BJ (cell line): Measurements from ENCODE around the gene DHRS1. TPM values are rescaled to one million over a fixed set of nuclear protein-coding genes. Genes with fewer than 3 reads are reported as not detected.

Experiments used
- CTCF ChIA-PET: fragments of 350-600 bp; formaldehyde crosslinking; extraction: SDS; loops from one replicate; lab custom pipeline; 2021; ENCODE audit warnings: antibody characterized with exemption, inconsistent platforms; lab: Yijun Ruan, JAX
- POLR2A ChIA-PET: fragments of 300-600 bp; sonication (Branson Sonifier 250); formaldehyde crosslinking; extraction: SDS; loops from one replicate; lab custom pipeline; 2021; ENCODE audit warnings: antibody characterized with exemption; lab: Charles Lee
- DNase-seq: peaks from one replicate; pipeline ENCODE4 v3.0.0-alpha.2; 2011; ENCODE audit warnings: low read depth
- H3K27me3 ChIP-seq: 2 replicates; pipeline ENCODE4 v1.6.0; 2011; ENCODE audit warnings: low read length; ENCODE audit not compliant: control insufficient read depth, insufficient read depth
- H3K36me3 ChIP-seq: 2 replicates; pipeline ENCODE4 v1.5.1; 2011; ENCODE audit warnings: low read length; ENCODE audit not compliant: control insufficient read depth, insufficient read depth
- H3K4me3 ChIP-seq: 2 replicates; pipeline ENCODE4 v1.5.1; 2011; ENCODE audit warnings: low read depth, mild to moderate bottlenecking, control low read depth, low read length
- CTCF ChIP-seq: IDR thresholded peaks from 2 replicates; pipeline ENCODE4 v1.5.1; 2011; ENCODE audit warnings: low read depth, mild to moderate bottlenecking, control low read depth, inconsistent platforms, low read length, moderate library complexity; ENCODE audit not compliant: insufficient read depth
- polyA plus RNA-seq: library from polyadenylated mRNA; depleted of rRNA; stranded (reverse); fragments of >200 nt; gene quantifications from 2 replicates; pipeline ENCODE4 v1.2.3, GENCODE V29; 2011

The DHRS1 gene
- polyA plus RNA-seq, 1 experiment = 57.1 TPM

GRCh38 chr14:24270537-24271133 lies 28.9 kb downstream of the DHRS1 start:
- TF ChIP-seq CTCF = no peak
- Histone ChIP-seq H3K36me3 (peaks cover 18% of the 10 kb centered on the region), H3K4me3 (peak overlapping the region; percentile 91), H3K27me3 (no peaks in the 10 kb centered on the region)
- ChIA-PET POLR2A (no interaction called here), CTCF (interaction anchor here (0.8 to 4.1 kb wide), 13 partner anchors 9 to 38 kb away, joined by 3 to 29 read pairs (median 9); partner anchors contain the start of genes CIDEB, GMPR2, NEDD8 and TGM1)
- DNase-seq = no peak

- H3K36me3 ChIP-seq = peaks cover 20% of the 10 kb centered on the region
- DNase-seq = no peak
- no peak for TF ChIP-seq CTCF
- CTCF ChIA-PET = interaction anchor here (0.9 to 4.1 kb wide), 10 partner anchors 8 to 38 kb away, joined by 3 to 29 read pairs (median 10); partner anchors contain the start of genes CIDEB, GMPR2, NEDD8 and TGM1
- no peaks in the 10 kb centered on the region for H3K27me3 ChIP-seq
- POLR2A ChIA-PET = no interaction called here
- H3K4me3 ChIP-seq = no peak overlapping the region
Observed at GRCh38 chr14:24269910-24270536, 29.6 kb downstream of the DHRS1 start.

GRCh38 chr14:24269368-24269767 lies 30.2 kb downstream of the DHRS1 start:
- ChIA-PET CTCF (interaction anchor here (2.1 to 4.1 kb wide), 5 partner anchors 7 to 28 kb away, joined by 9 to 29 read pairs (median 16); partner anchors contain the start of genes TGM1 and TINF2), POLR2A (no interaction called here)
- TF ChIP-seq CTCF = no peak
- H3K36me3 ChIP-seq = peaks cover 20% of the 10 kb centered on the region
- DNase-seq = no peak
- no peak overlapping the region for H3K4me3 ChIP-seq
- H3K27me3 ChIP-seq = no peaks in the 10 kb centered on the region

GRCh38 chr14:24268225-24268624 lies 31.4 kb downstream of the DHRS1 start:
- Histone ChIP-seq H3K4me3 (no peak overlapping the region), H3K27me3 (no peaks in the 10 kb centered on the region), H3K36me3 (peaks cover 20% of the 10 kb centered on the region)
- TF ChIP-seq CTCF = no peak
- DNase-seq = no peak
- POLR2A ChIA-PET = no interaction called here
- CTCF ChIA-PET = no interaction called here

GRCh38 chr14:24267516-24267915 lies 32.1 kb downstream of the DHRS1 start:
- TF ChIP-seq CTCF = no peak
- no peaks in the 10 kb centered on the region for H3K27me3 ChIP-seq
- H3K4me3 ChIP-seq = no peak overlapping the region
- no peak for DNase-seq
- POLR2A ChIA-PET = no interaction called here
- CTCF ChIA-PET = no interaction called here
- peaks cover 20% of the 10 kb centered on the region for H3K36me3 ChIP-seq
